ENCODE results near the gene NID1. TPM values are rescaled to one million over a fixed set of nuclear protein-coding genes. Genes with fewer than 3 reads are reported as not detected.

The NID1 gene
- total RNA-seq, 1 experiment from 2014 or later = 48.5 TPM

DNA sequence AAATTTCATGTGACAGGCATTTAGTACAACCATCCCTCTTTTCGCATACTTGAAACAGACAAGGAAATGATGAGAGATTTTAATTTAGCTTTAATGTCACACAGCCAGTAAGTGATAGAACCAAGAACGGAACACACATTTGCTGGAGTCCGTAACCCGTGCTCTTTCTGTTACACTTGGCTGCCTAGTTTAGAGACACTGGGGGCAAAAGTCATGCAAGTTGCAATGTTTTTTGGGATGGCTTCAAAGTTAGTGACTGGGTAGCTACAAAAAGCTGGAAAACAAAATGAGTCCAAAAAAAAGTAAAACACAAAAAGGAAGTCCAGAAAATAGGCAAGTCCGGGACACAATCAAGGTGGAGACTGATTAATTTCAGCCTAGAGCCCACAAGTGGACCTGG lies 5.9 kb downstream of the NID1 start:
- intact Hi-C loops (cut with micrococcal nuclease; ENCODE audit: unreplicated experiment) = no loop called here

DNA sequence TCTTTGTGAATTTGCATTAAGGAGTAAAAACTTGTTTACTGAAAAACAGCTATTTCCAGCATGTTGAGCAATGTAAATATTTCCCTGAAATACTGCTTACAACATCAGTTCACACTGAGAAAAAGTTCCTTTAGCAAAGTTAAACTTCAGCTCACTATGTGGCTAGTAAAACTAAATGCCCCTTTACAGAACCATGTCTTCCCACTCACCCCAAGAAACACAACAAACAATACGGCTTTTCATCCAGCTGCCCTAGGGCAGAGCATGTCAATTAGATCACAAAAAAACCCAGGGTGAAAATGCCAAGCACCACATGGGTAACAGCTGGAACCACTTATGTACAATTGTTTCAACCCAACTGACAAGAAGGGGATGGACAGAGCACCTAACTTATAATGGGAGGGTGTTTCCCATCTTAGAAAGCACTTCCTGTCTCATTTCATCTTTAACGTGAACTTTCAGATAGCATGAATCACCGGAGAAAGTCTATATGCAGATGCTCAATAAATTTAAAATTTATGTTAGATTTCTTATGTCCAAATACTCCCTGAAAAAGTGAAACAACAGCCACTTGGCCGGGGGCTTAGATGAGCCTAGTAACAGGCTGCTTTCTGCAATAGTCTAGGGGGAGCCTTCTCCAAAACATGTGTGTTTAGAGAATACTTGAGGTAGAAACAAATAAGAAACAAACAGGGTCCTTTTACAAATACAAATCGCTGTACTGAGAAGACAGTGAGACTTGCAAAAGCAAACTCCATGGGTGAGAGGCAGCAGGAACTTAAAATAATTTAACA lies 6.6 kb downstream of the NID1 start:
- intact Hi-C loops (cut with micrococcal nuclease; ENCODE audit: unreplicated experiment) = no loop called here
- no peak overlapping the region for H3K4me3 Mint-ChIP-seq (ENCODE audit: unreplicated experiment)
- TF ChIP-seq, protein P1, sequence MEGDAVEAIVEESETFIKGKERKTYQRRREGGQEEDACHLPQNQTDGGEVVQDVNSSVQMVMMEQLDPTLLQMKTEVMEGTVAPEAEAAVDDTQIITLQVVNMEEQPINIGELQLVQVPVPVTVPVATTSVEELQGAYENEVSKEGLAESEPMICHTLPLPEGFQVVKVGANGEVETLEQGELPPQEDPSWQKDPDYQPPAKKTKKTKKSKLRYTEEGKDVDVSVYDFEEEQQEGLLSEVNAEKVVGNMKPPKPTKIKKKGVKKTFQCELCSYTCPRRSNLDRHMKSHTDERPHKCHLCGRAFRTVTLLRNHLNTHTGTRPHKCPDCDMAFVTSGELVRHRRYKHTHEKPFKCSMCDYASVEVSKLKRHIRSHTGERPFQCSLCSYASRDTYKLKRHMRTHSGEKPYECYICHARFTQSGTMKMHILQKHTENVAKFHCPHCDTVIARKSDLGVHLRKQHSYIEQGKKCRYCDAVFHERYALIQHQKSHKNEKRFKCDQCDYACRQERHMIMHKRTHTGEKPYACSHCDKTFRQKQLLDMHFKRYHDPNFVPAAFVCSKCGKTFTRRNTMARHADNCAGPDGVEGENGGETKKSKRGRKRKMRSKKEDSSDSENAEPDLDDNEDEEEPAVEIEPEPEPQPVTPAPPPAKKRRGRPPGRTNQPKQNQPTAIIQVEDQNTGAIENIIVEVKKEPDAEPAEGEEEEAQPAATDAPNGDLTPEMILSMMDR (IDR thresholded peaks at IDR 0.05; ENCODE audit: insufficient read depth in 1 of 2, low read depth in 1 of 2, low read length in 1 of 2, severe bottlenecking in 1 of 2, unreplicated experiment in 1 of 2) = no peak
- H3K36me3 Mint-ChIP-seq (ENCODE audit: insufficient read depth, unreplicated experiment) = peaks cover 5% of the 10 kb centered on the region
- H3K27me3 ChIP-seq (replicated peaks; ENCODE audit: control insufficient read depth, insufficient read depth, low read length) = no peaks in the 10 kb centered on the region
- no peaks in the 10 kb centered on the region for H3K9me3 ChIP-seq
- no peak overlapping the region for H3K4me3 ChIP-seq (ENCODE audit: low read depth, low read length)
- no TSS peak for BruUV-seq (replicated peaks)
- POLR2A ChIA-PET = no interaction called here
- H3K4me1 Mint-ChIP-seq (ENCODE audit: low read depth, unreplicated experiment) = no peaks in the 10 kb centered on the region
- no peaks in the 10 kb centered on the region for H3K36me3 ChIP-seq (ENCODE audit: control insufficient read depth, insufficient read depth, low read length)
- CTCF ChIA-PET = no interaction called here
- H3K27me3 Mint-ChIP-seq (ENCODE audit: insufficient read depth, unreplicated experiment) = no peaks in the 10 kb centered on the region
- DNase-seq = no peak
- H3K9me3 Mint-ChIP-seq (ENCODE audit: unreplicated experiment) = no peaks in the 10 kb centered on the region
- H3K27ac Mint-ChIP-seq (ENCODE audit: unreplicated experiment) = no peak overlapping the region
- no peaks in the 10 kb centered on the region for H3K4me1 ChIP-seq

More for the DNA sequence above, 5.9 kb downstream of the NID1 start:
- TF ChIP-seq, protein P1 (IDR thresholded peaks at IDR 0.05; ENCODE audit: insufficient read depth in 1 of 2, low read depth in 1 of 2, low read length in 1 of 2, severe bottlenecking in 1 of 2, unreplicated experiment in 1 of 2) = no peak
- Histone ChIP-seq H3K36me3 (ENCODE audit: control insufficient read depth, insufficient read depth, low read length) (no peaks in the 10 kb centered on the region), H3K4me1 (no peaks in the 10 kb centered on the region), H3K4me3 (ENCODE audit: low read depth, low read length) (no peak overlapping the region), H3K9me3 (no peaks in the 10 kb centered on the region), H3K27me3 (replicated peaks; ENCODE audit: control insufficient read depth, insufficient read depth, low read length) (no peaks in the 10 kb centered on the region)
- Mint-ChIP-seq H3K4me3 (ENCODE audit: unreplicated experiment) (no peak overlapping the region), H3K36me3 (ENCODE audit: insufficient read depth, unreplicated experiment) (peaks cover 5% of the 10 kb centered on the region), H3K27ac (ENCODE audit: unreplicated experiment) (no peak overlapping the region), H3K4me1 (ENCODE audit: low read depth, unreplicated experiment) (no peaks in the 10 kb centered on the region), H3K27me3 (ENCODE audit: insufficient read depth, unreplicated experiment) (no peaks in the 10 kb centered on the region), H3K9me3 (ENCODE audit: unreplicated experiment) (no peaks in the 10 kb centered on the region)
- ChIA-PET CTCF (no interaction called here), POLR2A (no interaction called here)
- no peak for DNase-seq
- no TSS peak for BruUV-seq (replicated peaks)

DNA sequence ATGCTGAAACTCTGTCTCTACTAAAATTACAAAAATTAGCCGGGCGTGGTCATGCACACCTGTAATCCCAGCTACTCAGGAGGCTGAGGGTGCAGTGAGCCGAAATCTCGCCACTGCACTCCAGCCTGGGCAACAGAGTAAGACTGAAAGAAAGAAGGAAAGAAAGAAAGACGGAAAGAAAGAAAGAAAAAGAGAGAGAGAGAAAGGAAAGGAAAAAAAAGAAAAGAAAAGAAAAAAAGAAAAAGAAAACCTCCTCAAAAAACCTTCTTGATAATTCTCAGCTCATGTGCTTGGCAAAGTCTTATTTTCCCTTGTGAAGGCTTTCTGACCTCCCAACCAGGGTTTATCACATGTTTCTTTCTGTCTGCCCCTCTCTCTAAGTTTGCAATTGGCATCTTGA lies 7.3 kb downstream of the NID1 start:
- no peaks in the 10 kb centered on the region for H3K9me3 ChIP-seq
- H3K4me1 ChIP-seq = no peaks in the 10 kb centered on the region
- no peaks in the 10 kb centered on the region for H3K36me3 ChIP-seq (ENCODE audit: control insufficient read depth, insufficient read depth, low read length)
- DNase-seq = no peak
- no peaks in the 10 kb centered on the region for H3K27me3 ChIP-seq (replicated peaks; ENCODE audit: control insufficient read depth, insufficient read depth, low read length)
- Mint-ChIP-seq H3K4me3 (ENCODE audit: unreplicated experiment) (no peak overlapping the region), H3K27ac (ENCODE audit: unreplicated experiment) (no peak overlapping the region), H3K4me1 (ENCODE audit: low read depth, unreplicated experiment) (no peaks in the 10 kb centered on the region), H3K9me3 (ENCODE audit: unreplicated experiment) (no peaks in the 10 kb centered on the region), H3K36me3 (ENCODE audit: insufficient read depth, unreplicated experiment) (peaks cover 5% of the 10 kb centered on the region), H3K27me3 (ENCODE audit: insufficient read depth, unreplicated experiment) (no peaks in the 10 kb centered on the region)
- ChIA-PET CTCF (no interaction called here), POLR2A (no interaction called here)
- TF ChIP-seq, protein P1 (IDR thresholded peaks at IDR 0.05; ENCODE audit: insufficient read depth in 1 of 2, low read depth in 1 of 2, low read length in 1 of 2, severe bottlenecking in 1 of 2, unreplicated experiment in 1 of 2) = no peak
- BruUV-seq (replicated peaks) = no TSS peak
- intact Hi-C loops (cut with micrococcal nuclease; ENCODE audit: unreplicated experiment) = no loop called here
- no peak overlapping the region for H3K4me3 ChIP-seq (ENCODE audit: low read depth, low read length)

All from Caco-2 (cell line).